ENCODE data around the gene TEX22. TPM values are rescaled to one million over a fixed set of nuclear protein-coding genes. Genes with fewer than 3 reads are reported as not detected.

TEX22 gene
- total RNA-seq, 1 experiment from 2014 or later: 0.67 TPM

- Histone ChIP-seq H3K27me3 (ENCODE audit: low read length) (no peaks in the 10 kb centered on the region), H3K27ac (ENCODE audit: low read length) (no peak overlapping the region), H3K4me2 (ENCODE audit: low read depth, low read length, poor library complexity, severe bottlenecking) (no peak overlapping the region), H3K9ac (ENCODE audit: low read length) (no peak overlapping the region), H3K36me3 (ENCODE audit: insufficient read depth, low read length) (peaks cover 39% of the 10 kb centered on the region), H3K4me1 (ENCODE audit: low read length) (0 out of 2 replicates have a peak, but pooled peaks cover 3% of the 10 kb centered on the region), H3K9me3 (ENCODE audit: low read length) (no peaks in the 10 kb centered on the region), H3K9me2 (replicated peaks; ENCODE audit: insufficient read depth, low read length) (no peaks in the 10 kb centered on the region), H3K79me2 (ENCODE audit: low read length) (peaks cover 11% of the 10 kb centered on the region), H3K4me3 (ENCODE audit: low read length) (no peak overlapping the region), H2AFZ (ENCODE audit: low read length) (no peak overlapping the region), H4K20me1 (ENCODE audit: insufficient read depth, low read depth, low read length) (peaks cover 41% of the 10 kb centered on the region)
- DNase-seq: no peak
These were observed 51.8 kb downstream of the TEX22 start for GRCh38 chr14:105450123-105450505.

- H3K9me2 ChIP-seq (replicated peaks; ENCODE audit: insufficient read depth, low read length): no peaks in the 10 kb centered on the region
- peaks cover 49% of the 10 kb centered on the region for H4K20me1 ChIP-seq (ENCODE audit: insufficient read depth, low read depth, low read length)
- H3K79me2 ChIP-seq (ENCODE audit: low read length): peaks cover 11% of the 10 kb centered on the region
- DNase-seq: no peak
- H3K4me3 ChIP-seq (ENCODE audit: low read length): no peak overlapping the region
- no peak overlapping the region for H3K27ac ChIP-seq (ENCODE audit: low read length)
- H3K9ac ChIP-seq (ENCODE audit: low read length): no peak overlapping the region
- 0 out of 2 replicates have a peak, but pooled peaks cover 3% of the 10 kb centered on the region for H3K4me1 ChIP-seq (ENCODE audit: low read length)
- H3K27me3 ChIP-seq (ENCODE audit: low read length): no peaks in the 10 kb centered on the region
- H2AFZ ChIP-seq (ENCODE audit: low read length): no peak overlapping the region
- no peak overlapping the region for H3K4me2 ChIP-seq (ENCODE audit: low read depth, low read length, poor library complexity, severe bottlenecking)
- no peaks in the 10 kb centered on the region for H3K9me3 ChIP-seq (ENCODE audit: low read length)
- H3K36me3 ChIP-seq (ENCODE audit: insufficient read depth, low read length): peaks cover 39% of the 10 kb centered on the region
These were observed 52.8 kb downstream of the TEX22 start for GRCh38 chr14:105450864-105451720.

- Histone ChIP-seq H2AFZ (ENCODE audit: low read length) (no peak overlapping the region), H3K9ac (ENCODE audit: low read length) (no peak overlapping the region), H3K27ac (ENCODE audit: low read length) (no peak overlapping the region), H3K4me3 (ENCODE audit: low read length) (no peak overlapping the region), H4K20me1 (ENCODE audit: insufficient read depth, low read depth, low read length) (peaks cover 47% of the 10 kb centered on the region), H3K9me3 (ENCODE audit: low read length) (no peaks in the 10 kb centered on the region), H3K36me3 (ENCODE audit: insufficient read depth, low read length) (peaks cover 43% of the 10 kb centered on the region), H3K4me1 (ENCODE audit: low read length) (0 out of 2 replicates have a peak, but pooled peaks cover 3% of the 10 kb centered on the region), H3K27me3 (ENCODE audit: low read length) (no peaks in the 10 kb centered on the region), H3K4me2 (ENCODE audit: low read depth, low read length, poor library complexity, severe bottlenecking) (no peak overlapping the region), H3K9me2 (replicated peaks; ENCODE audit: insufficient read depth, low read length) (no peaks in the 10 kb centered on the region), H3K79me2 (ENCODE audit: low read length) (peaks cover 11% of the 10 kb centered on the region)
- DNase-seq: no peak
These were observed 54.6 kb downstream of the TEX22 start for GRCh38 chr14:105452963-105453362.

DNA sequence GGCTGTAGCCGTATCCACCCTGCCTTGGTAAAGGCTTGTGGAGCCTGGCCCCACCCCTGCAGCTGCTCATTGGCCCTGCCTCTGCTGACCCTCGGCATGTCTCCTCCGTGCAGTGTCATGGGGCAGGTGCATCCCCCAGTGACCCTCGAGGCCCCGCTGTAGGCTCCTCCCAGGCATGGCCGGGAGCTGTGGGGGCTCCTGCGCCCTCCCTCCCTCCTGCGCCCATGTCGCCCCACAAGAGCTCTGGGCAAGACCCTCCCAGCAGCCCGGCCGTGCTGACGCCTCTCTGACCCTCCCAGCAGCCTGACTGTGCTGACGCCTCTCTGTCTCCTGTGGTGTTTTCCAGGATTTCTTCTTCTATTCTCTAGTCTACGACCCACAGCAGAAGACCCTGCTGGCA is 55.5 kb downstream of the TEX22 start:
- Histone ChIP-seq H3K27ac (ENCODE audit: low read length) (no peak overlapping the region), H3K27me3 (ENCODE audit: low read length) (no peaks in the 10 kb centered on the region), H3K36me3 (ENCODE audit: insufficient read depth, low read length) (peaks cover 43% of the 10 kb centered on the region), H3K4me2 (ENCODE audit: low read depth, low read length, poor library complexity, severe bottlenecking) (no peak overlapping the region), H3K9me2 (replicated peaks; ENCODE audit: insufficient read depth, low read length) (no peaks in the 10 kb centered on the region), H3K9ac (ENCODE audit: low read length) (no peak overlapping the region), H3K9me3 (ENCODE audit: low read length) (no peaks in the 10 kb centered on the region), H3K4me1 (ENCODE audit: low read length) (no peaks in the 10 kb centered on the region), H3K79me2 (ENCODE audit: low read length) (peaks cover 9% of the 10 kb centered on the region), H2AFZ (ENCODE audit: low read length) (no peak overlapping the region), H4K20me1 (ENCODE audit: insufficient read depth, low read depth, low read length) (peaks cover 41% of the 10 kb centered on the region), H3K4me3 (ENCODE audit: low read length) (no peak overlapping the region)
- no peak for DNase-seq

DNA sequence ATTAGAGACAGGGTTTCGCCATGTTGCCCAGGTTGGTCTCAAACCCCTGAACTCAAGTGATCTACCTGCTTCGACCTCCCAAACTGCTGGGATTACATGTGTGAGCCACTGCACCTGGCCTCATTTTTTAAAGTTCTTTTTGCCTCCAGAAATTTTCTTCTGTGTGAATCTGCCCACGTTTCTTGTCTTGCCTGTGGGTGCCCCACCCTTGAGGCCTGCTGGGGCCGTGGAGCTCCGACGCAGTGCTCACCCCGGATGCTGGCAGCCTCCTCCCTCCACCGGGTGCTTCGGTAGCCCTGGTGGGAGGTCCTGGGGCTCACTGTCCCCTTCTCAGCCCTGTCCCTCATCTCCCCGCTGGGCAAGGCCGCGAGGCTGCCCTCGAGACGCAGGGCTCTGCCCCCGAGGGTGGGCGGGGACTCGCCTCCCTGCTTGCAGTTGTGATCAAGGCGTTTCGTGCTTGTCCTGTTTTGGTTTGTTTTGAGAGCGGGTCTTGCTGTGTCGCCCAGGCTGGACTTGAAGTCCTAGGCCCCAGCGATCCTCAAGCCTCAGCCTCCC is 56.8 kb downstream of the TEX22 start:
- no peaks in the 10 kb centered on the region for H3K27me3 ChIP-seq (ENCODE audit: low read length)
- DNase-seq: no peak
- no peak overlapping the region for H2AFZ ChIP-seq (ENCODE audit: low read length)

DNA sequence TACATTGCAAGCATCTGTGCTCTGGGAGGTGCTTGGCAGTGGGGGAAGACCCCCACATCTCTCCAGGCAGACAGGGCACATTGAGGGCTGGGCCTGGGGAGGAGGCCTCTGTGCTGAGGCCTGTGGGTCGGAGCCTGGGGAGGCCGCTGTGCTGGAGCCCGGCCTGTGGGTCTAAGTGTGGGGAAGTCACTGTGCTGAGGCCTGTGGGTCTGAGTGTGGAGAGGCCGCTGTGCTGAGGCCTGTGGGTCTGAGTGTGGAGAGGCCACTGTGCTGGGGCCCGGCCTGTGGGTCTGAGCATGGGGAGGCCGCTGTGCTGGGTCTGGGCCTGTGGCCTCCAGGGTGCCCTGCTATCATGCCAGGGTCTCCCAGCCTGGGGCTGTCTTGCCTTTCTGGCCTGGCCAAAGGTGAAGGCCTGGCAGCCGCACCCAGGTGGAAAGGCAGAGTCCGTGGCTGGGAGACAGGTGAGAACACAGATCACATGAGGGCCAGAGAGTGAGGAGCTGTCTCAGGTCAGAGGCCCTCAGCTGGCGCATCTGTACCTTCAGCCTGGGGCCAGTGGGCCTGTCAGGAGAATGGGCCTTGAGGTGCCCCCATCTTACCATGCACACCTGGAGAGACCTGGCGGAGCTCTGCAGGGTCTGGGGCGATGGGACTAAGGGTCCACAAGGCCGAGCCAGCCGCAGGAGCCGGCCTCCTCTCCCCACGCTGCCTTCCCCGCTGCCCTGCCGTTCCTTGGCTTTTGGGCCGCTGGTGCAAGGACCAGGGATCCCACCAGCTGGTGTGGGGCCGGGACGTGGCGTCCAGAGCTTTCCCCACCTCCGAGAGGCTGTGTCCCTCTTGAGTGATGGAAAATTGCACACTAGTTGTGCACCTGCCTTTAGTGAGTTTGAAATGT is 57.7 kb downstream of the TEX22 start:
- Histone ChIP-seq H3K9ac (ENCODE audit: low read length) (no peak overlapping the region), H3K27me3 (ENCODE audit: low read length) (no peaks in the 10 kb centered on the region), H2AFZ (ENCODE audit: low read length) (no peak overlapping the region), H3K4me1 (ENCODE audit: low read length) (no peaks in the 10 kb centered on the region), H3K9me2 (replicated peaks; ENCODE audit: insufficient read depth, low read length) (no peaks in the 10 kb centered on the region), H3K27ac (ENCODE audit: low read length) (no peak overlapping the region), H3K4me3 (ENCODE audit: low read length) (no peak overlapping the region), H4K20me1 (ENCODE audit: insufficient read depth, low read depth, low read length) (peaks cover 22% of the 10 kb centered on the region), H3K36me3 (ENCODE audit: insufficient read depth, low read length) (peaks cover 24% of the 10 kb centered on the region), H3K4me2 (ENCODE audit: low read depth, low read length, poor library complexity, severe bottlenecking) (no peak overlapping the region), H3K9me3 (ENCODE audit: low read length) (no peaks in the 10 kb centered on the region), H3K79me2 (ENCODE audit: low read length) (no peaks in the 10 kb centered on the region)
- no peak for DNase-seq

More for the DNA sequence above, 56.8 kb downstream of the TEX22 start:
- Histone ChIP-seq H4K20me1 (ENCODE audit: insufficient read depth, low read depth, low read length) (peaks cover 28% of the 10 kb centered on the region), H3K4me3 (ENCODE audit: low read length) (no peak overlapping the region), H3K4me2 (ENCODE audit: low read depth, low read length, poor library complexity, severe bottlenecking) (no peak overlapping the region), H3K27ac (ENCODE audit: low read length) (no peak overlapping the region), H3K9me3 (ENCODE audit: low read length) (no peaks in the 10 kb centered on the region), H3K9ac (ENCODE audit: low read length) (no peak overlapping the region), H3K4me1 (ENCODE audit: low read length) (no peaks in the 10 kb centered on the region), H3K36me3 (ENCODE audit: insufficient read depth, low read length) (peaks cover 32% of the 10 kb centered on the region), H3K79me2 (ENCODE audit: low read length) (no peaks in the 10 kb centered on the region), H3K9me2 (replicated peaks; ENCODE audit: insufficient read depth, low read length) (no peaks in the 10 kb centered on the region)

GRCh38 chr14:105456736-105457617 is 58.6 kb downstream of the TEX22 start:
- H3K4me3 ChIP-seq (ENCODE audit: low read length): no peak overlapping the region
- no peak overlapping the region for H2AFZ ChIP-seq (ENCODE audit: low read length)
- H4K20me1 ChIP-seq (ENCODE audit: insufficient read depth, low read depth, low read length): peaks cover 24% of the 10 kb centered on the region
- H3K36me3 ChIP-seq (ENCODE audit: insufficient read depth, low read length): peaks cover 25% of the 10 kb centered on the region; the same call in 1 of the 2 replicates
- no peak overlapping the region for H3K4me2 ChIP-seq (ENCODE audit: low read depth, low read length, poor library complexity, severe bottlenecking)
- H3K4me1 ChIP-seq (ENCODE audit: low read length): no peaks in the 10 kb centered on the region
- H3K27me3 ChIP-seq (ENCODE audit: low read length): no peaks in the 10 kb centered on the region
- no peaks in the 10 kb centered on the region for H3K9me3 ChIP-seq (ENCODE audit: low read length)
- no peaks in the 10 kb centered on the region for H3K79me2 ChIP-seq (ENCODE audit: low read length)
- DNase-seq: no peak
- H3K9me2 ChIP-seq (replicated peaks; ENCODE audit: insufficient read depth, low read length): no peaks in the 10 kb centered on the region
- no peak overlapping the region for H3K27ac ChIP-seq (ENCODE audit: low read length)
- H3K9ac ChIP-seq (ENCODE audit: low read length): no peak overlapping the region
